BJ (cell line): Measurements from ENCODE around the gene HBG2. TPM values are rescaled to one million over a fixed set of nuclear protein-coding genes. Genes with fewer than 3 reads are reported as not detected.

Source experiments
- CTCF ChIA-PET: fragments of 350-600 bp; formaldehyde crosslinking; extraction: SDS; loops from one replicate; lab custom pipeline; 2021; ENCODE audit warnings: antibody characterized with exemption, inconsistent platforms; lab: Yijun Ruan, JAX
- POLR2A ChIA-PET: fragments of 300-600 bp; sonication (Branson Sonifier 250); formaldehyde crosslinking; extraction: SDS; loops from one replicate; lab custom pipeline; 2021; ENCODE audit warnings: antibody characterized with exemption; lab: Charles Lee
- DNase-seq: peaks from one replicate; pipeline ENCODE4 v3.0.0-alpha.2; 2011; ENCODE audit warnings: low read depth
- H3K27me3 ChIP-seq: 2 replicates; pipeline ENCODE4 v1.6.0; 2011; ENCODE audit warnings: low read length; ENCODE audit not compliant: control insufficient read depth, insufficient read depth
- H3K36me3 ChIP-seq: 2 replicates; pipeline ENCODE4 v1.5.1; 2011; ENCODE audit warnings: low read length; ENCODE audit not compliant: control insufficient read depth, insufficient read depth
- H3K4me3 ChIP-seq: 2 replicates; pipeline ENCODE4 v1.5.1; 2011; ENCODE audit warnings: low read depth, mild to moderate bottlenecking, control low read depth, low read length
- CTCF ChIP-seq: IDR thresholded peaks from 2 replicates; pipeline ENCODE4 v1.5.1; 2011; ENCODE audit warnings: low read depth, mild to moderate bottlenecking, control low read depth, inconsistent platforms, low read length, moderate library complexity; ENCODE audit not compliant: insufficient read depth
- polyA plus RNA-seq: library from polyadenylated mRNA; depleted of rRNA; stranded (reverse); fragments of >200 nt; gene quantifications from 2 replicates; pipeline ENCODE4 v1.2.3, GENCODE V29; 2011

HBG2 gene
- polyA plus RNA-seq, 1 experiment = not detected

DNA sequence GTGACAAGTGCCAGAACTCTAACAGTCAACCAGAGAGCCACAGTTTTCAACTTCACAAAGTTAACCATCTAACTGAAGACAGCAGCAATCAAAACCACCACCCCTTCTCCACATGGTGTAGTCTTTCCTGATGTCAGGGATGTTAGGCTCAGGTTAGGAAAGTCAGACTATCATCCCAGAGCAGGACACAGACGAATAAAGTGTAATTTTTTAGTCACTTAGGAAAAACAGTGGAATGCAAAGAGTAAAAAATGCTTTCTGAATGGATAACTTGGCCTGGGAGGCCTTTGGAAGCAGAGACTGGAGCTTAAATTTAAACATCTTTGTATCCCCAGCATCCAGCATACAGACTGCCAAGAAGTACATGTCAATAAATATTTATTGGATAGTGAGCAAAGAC is 31.8 kb upstream of the HBG2 start:
- TF ChIP-seq CTCF = no peak
- Histone ChIP-seq H3K4me3 (no peak overlapping the region), H3K36me3 (no peaks in the 10 kb centered on the region), H3K27me3 (no peaks in the 10 kb centered on the region)
- ChIA-PET POLR2A (no interaction called here), CTCF (no interaction called here)
- DNase-seq = no peak

DNA sequence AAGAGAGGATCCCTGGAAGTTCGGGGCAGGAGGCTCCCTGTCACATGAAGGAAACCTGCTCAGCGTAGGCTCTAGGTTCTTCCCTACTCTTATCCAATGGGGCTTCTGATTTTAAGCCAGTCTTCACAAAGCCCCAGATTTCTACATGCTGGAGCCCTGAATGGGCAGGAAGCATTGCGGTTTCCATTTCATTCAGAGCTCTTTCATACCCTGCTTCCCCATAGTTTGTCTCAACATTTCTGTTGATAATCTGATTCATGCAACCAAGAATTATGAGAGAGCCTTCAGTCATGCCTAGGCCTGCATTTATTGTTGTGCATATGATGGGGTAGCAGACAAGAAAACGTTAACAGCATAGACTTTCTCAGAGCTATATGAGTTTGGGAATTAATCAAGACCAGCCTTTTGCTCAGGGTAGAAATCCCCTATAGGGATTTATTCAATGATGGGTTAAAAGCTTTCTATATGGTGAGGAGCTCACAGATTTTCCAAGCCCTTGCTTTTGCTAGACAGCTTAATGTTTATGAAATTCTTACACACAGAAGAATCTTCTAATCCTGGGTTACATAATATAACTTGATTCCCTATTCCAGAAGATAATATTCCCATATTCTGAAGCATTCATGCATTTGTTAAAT is 31.2 kb upstream of the HBG2 start:
- no peak overlapping the region for H3K4me3 ChIP-seq
- H3K36me3 ChIP-seq = no peaks in the 10 kb centered on the region
- ChIA-PET POLR2A (no interaction called here), CTCF (no interaction called here)
- DNase-seq = no peak
- TF ChIP-seq CTCF = no peak
- H3K27me3 ChIP-seq = no peaks in the 10 kb centered on the region

- no peak overlapping the region for H3K4me3 ChIP-seq
- ChIA-PET CTCF (interaction anchor here (1.2 kb wide), 1 partner anchor 95 kb away, joined by 3 read pairs; no protein-coding TSS in a partner anchor), POLR2A (no interaction called here)
- TF ChIP-seq CTCF = no peak
- no peaks in the 10 kb centered on the region for H3K27me3 ChIP-seq
- DNase-seq = no peak
- H3K36me3 ChIP-seq = no peaks in the 10 kb centered on the region
These were observed 30.1 kb upstream of the HBG2 start for GRCh38 chr11:5284637-5285036.

DNA sequence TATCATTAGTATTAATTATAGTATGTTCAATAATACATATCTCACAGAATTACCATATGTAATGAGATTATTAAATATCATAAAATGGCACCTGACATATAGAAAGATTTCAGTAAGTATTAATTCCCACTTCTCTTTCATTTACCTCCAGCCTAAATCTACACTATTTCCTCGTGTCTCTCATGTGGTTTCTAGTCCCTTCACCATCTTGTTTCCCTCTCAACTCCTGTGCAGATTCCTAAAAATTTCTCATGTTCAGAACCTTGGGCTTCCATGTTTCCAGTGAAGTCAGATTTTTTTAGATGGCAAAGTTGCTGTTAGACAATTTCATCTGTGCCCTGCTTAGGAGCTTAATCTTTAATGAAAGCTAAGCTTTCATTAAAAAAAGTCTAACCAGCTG is 29.3 kb upstream of the HBG2 start:
- no peak for TF ChIP-seq CTCF
- H3K4me3 ChIP-seq = no peak overlapping the region
- no peaks in the 10 kb centered on the region for H3K27me3 ChIP-seq
- H3K36me3 ChIP-seq = no peaks in the 10 kb centered on the region
- DNase-seq = no peak
- POLR2A ChIA-PET = no interaction called here
- CTCF ChIA-PET = no interaction called here

- ChIA-PET POLR2A (no interaction called here), CTCF (interaction anchor here (2.0 kb wide), 1 partner anchor 8 kb away, joined by 5 read pairs; no protein-coding TSS in a partner anchor)
- Histone ChIP-seq H3K36me3 (no peaks in the 10 kb centered on the region), H3K27me3 (no peaks in the 10 kb centered on the region), H3K4me3 (no peak overlapping the region)
- TF ChIP-seq CTCF = no peak
- no peak for DNase-seq
These were observed 28.5 kb upstream of the HBG2 start for GRCh38 chr11:5283086-5283485.
